IPS-18a (cell line): ENCODE data around the gene KCNK1.

Experiments used
- H3K27ac ChIP-seq: one replicate; pipeline ENCODE4 v1.5.1; 2013; ENCODE audit warnings: low read length
- H3K27me3 ChIP-seq: one replicate; pipeline ENCODE4 v1.6.1; 2013; ENCODE audit warnings: mild to moderate bottlenecking, low read length; ENCODE audit not compliant: control insufficient read depth, insufficient read depth
- H3K36me3 ChIP-seq: one replicate; pipeline ENCODE4 v1.6.1; 2013; ENCODE audit warnings: low read depth, low read length; ENCODE audit not compliant: control insufficient read depth
- H3K4me1 ChIP-seq: one replicate; pipeline ENCODE4 v1.6.1; 2013; ENCODE audit warnings: low read depth, low read length; ENCODE audit not compliant: control insufficient read depth
- H3K4me3 ChIP-seq: one replicate; pipeline ENCODE4 v1.5.1; 2013; ENCODE audit warnings: low read length
- H3K9ac ChIP-seq: one replicate; pipeline ENCODE4 v1.6.1; 2013; ENCODE audit warnings: mild to moderate bottlenecking, low read length, moderate library complexity
- H3K9me3 ChIP-seq: one replicate; pipeline ENCODE4 v1.6.1; 2013; ENCODE audit warnings: low read depth, low read length; ENCODE audit not compliant: control insufficient read depth

The KCNK1 gene

GRCh38 chr1:233718057-233718456 is 104.2 kb downstream of the KCNK1 start:
- Histone ChIP-seq H3K36me3 (no peaks in the 10 kb centered on the region), H3K27me3 (no peaks in the 10 kb centered on the region), H3K27ac (no peak overlapping the region), H3K9me3 (no peaks in the 10 kb centered on the region), H3K4me1 (peaks cover 14% of the 10 kb centered on the region), H3K4me3 (no peak overlapping the region), H3K9ac (no peak overlapping the region)

- H3K4me3 ChIP-seq = no peak overlapping the region
- no peaks in the 10 kb centered on the region for H3K36me3 ChIP-seq
- no peaks in the 10 kb centered on the region for H3K27me3 ChIP-seq
Observed at GRCh38 chr1:233719655-233720341, 105.9 kb downstream of the KCNK1 start.

GRCh38 chr1:233721004-233721595 is 107.2 kb downstream of the KCNK1 start:
- Histone ChIP-seq H3K36me3 (no peaks in the 10 kb centered on the region), H3K4me3 (no peak overlapping the region), H3K27ac (peak overlapping the region; percentile 39), H3K4me1 (peaks cover 20% of the 10 kb centered on the region), H3K9me3 (no peaks in the 10 kb centered on the region), H3K27me3 (no peaks in the 10 kb centered on the region), H3K9ac (no peak overlapping the region)

More at GRCh38 chr1:233719655-233720341, 105.9 kb downstream of the KCNK1 start:
- Histone ChIP-seq H3K27ac (no peak overlapping the region), H3K9me3 (no peaks in the 10 kb centered on the region), H3K9ac (no peak overlapping the region), H3K4me1 (peaks cover 14% of the 10 kb centered on the region)
